T-helper 1 cell treated with Interleukin-12 subunit alpha and Interleukin-12 subunit beta and Interleukin-4 antibody, amounts not matched to agents 30 μg/mL and 1 μg/mL, for 36 hours (primary cell): ENCODE results near the gene KLHDC4.

Experiments used
- H3K27ac Mint-ChIP-seq: one replicate; pipeline ENCODE4 v1.8.0; 2021; ENCODE audit warnings: mild to moderate bottlenecking, mixed read lengths
- H3K27me3 Mint-ChIP-seq: one replicate; pipeline ENCODE4 v1.8.0; 2021; ENCODE audit warnings: low read depth, mixed read lengths
- H3K36me3 Mint-ChIP-seq: one replicate; pipeline ENCODE4 v1.8.0; 2021; ENCODE audit warnings: low read depth, mixed read lengths
- H3K4me1 Mint-ChIP-seq: one replicate; pipeline ENCODE4 v1.8.0; 2021; ENCODE audit warnings: low read depth, mixed read lengths
- H3K4me3 Mint-ChIP-seq: one replicate; pipeline ENCODE4 v1.8.0; 2021; ENCODE audit warnings: mild to moderate bottlenecking, moderate library complexity, mixed read lengths
- H3K9me3 Mint-ChIP-seq: one replicate; pipeline ENCODE4 v1.8.0; 2021; ENCODE audit warnings: mixed read lengths

Gene KLHDC4

DNA sequence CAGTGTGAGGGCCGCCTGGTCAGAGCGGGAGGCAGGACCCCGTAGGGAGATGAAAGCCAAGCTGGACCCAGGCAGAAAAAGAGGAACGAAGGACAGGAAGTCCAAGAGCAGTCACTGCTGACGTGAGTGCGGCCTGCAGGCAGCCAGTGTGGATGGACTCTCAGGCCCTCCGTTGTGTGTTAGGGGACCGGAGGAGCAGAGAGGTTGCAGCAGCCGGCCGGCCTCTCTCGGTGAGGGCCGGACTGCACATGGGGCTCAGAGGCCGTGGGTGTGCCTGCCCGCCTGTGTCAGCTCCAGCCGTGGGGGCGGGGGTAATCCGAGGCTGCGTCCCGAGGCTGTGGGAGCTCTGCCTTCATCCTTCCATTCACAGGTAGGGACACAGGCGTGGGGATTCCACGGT lies 96.1 kb downstream of the KLHDC4 start:
- no peak overlapping the region for H3K4me3 Mint-ChIP-seq

DNA sequence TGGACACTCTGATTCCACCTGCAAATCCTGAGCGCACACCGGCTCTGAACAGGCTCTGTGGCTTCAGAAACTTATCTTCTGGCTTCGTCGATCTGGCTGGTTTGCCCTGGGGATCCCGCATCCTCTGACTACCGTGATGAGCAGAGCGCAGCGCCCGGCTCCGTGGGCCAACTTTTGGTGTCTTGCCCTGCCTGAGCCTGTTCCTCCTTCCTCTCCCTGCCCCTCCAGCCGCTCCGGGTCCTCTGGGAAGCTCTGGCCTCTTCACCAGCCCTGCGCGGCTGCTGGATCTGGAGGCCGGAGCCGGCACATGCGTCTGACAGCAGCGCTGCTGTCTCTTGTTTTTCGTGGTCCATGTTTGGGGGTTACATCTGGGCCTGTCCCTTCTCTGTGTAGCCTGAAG lies 97.8 kb downstream of the KLHDC4 start:
- no peak overlapping the region for H3K27ac Mint-ChIP-seq
- no peaks in the 10 kb centered on the region for H3K4me1 Mint-ChIP-seq
- no peaks in the 10 kb centered on the region for H3K27me3 Mint-ChIP-seq
- no peaks in the 10 kb centered on the region for H3K9me3 Mint-ChIP-seq
- H3K4me3 Mint-ChIP-seq, result no peak overlapping the region
- H3K36me3 Mint-ChIP-seq, result no peaks in the 10 kb centered on the region

More for the DNA sequence above, 96.1 kb downstream of the KLHDC4 start:
- H3K4me1 Mint-ChIP-seq, result peaks cover 2% of the 10 kb centered on the region
- no peaks in the 10 kb centered on the region for H3K27me3 Mint-ChIP-seq
- H3K27ac Mint-ChIP-seq, result no peak overlapping the region
- no peaks in the 10 kb centered on the region for H3K9me3 Mint-ChIP-seq
- H3K36me3 Mint-ChIP-seq, result no peaks in the 10 kb centered on the region

DNA sequence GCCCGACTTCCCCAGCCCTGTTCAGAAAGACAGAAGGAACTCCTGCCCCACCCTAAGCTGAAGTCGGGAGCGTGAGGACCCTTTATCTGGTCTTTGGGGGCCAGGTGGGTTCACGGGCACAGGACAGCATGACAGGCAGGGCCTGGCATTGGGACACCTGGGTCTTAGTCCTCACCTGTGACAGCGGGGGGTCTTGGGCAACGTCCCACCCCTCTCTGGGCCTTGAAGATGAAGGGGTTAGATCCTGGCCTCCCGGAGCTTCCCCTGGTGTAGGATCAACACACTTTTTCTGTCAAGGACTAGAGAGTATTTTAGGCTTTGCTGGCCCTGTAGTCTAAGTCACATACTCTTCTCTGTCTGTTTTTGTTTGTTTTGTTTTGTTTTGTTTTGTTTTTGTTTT lies 98.3 kb downstream of the KLHDC4 start:
- Mint-ChIP-seq H3K9me3 (no peaks in the 10 kb centered on the region), H3K27ac (no peak overlapping the region), H3K4me3 (no peak overlapping the region), H3K27me3 (no peaks in the 10 kb centered on the region), H3K36me3 (no peaks in the 10 kb centered on the region), H3K4me1 (no peaks in the 10 kb centered on the region)

GRCh38 chr16:87666919-87667318 lies 98.9 kb downstream of the KLHDC4 start:
- no peaks in the 10 kb centered on the region for H3K36me3 Mint-ChIP-seq
- no peaks in the 10 kb centered on the region for H3K27me3 Mint-ChIP-seq
- no peak overlapping the region for H3K27ac Mint-ChIP-seq
- H3K9me3 Mint-ChIP-seq, result no peaks in the 10 kb centered on the region
- no peak overlapping the region for H3K4me3 Mint-ChIP-seq
- H3K4me1 Mint-ChIP-seq, result no peaks in the 10 kb centered on the region

DNA sequence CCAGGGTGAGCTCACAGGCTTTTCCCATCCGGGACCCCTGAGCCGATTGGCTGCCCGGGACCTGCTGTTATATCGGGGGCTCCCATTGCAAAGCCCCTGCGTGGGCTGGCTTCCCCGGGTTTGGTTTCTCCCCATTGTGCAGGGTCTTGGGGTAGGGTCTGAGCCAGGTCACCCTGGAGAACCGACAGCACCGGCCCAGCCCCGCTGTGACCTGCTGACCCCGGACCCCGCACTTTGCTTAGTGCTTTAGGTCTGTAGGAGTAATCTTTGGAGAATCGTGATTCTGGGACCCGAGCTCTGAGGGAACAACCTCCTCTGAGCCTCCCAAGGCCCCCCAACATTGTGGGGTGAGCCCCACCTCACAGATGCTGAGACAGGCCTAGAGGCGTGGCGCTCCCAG lies 100.6 kb downstream of the KLHDC4 start:
- H3K36me3 Mint-ChIP-seq, result no peaks in the 10 kb centered on the region
- no peaks in the 10 kb centered on the region for H3K9me3 Mint-ChIP-seq
- no peak overlapping the region for H3K27ac Mint-ChIP-seq
- peaks cover 3% of the 10 kb centered on the region for H3K27me3 Mint-ChIP-seq
- no peak overlapping the region for H3K4me3 Mint-ChIP-seq
- no peaks in the 10 kb centered on the region for H3K4me1 Mint-ChIP-seq

- Mint-ChIP-seq H3K27ac (no peak overlapping the region), H3K9me3 (no peaks in the 10 kb centered on the region), H3K27me3 (peaks cover 3% of the 10 kb centered on the region), H3K4me1 (no peaks in the 10 kb centered on the region), H3K36me3 (no peaks in the 10 kb centered on the region), H3K4me3 (no peak overlapping the region)
Observed at GRCh38 chr16:87664792-87665191, 101.0 kb downstream of the KLHDC4 start.

DNA sequence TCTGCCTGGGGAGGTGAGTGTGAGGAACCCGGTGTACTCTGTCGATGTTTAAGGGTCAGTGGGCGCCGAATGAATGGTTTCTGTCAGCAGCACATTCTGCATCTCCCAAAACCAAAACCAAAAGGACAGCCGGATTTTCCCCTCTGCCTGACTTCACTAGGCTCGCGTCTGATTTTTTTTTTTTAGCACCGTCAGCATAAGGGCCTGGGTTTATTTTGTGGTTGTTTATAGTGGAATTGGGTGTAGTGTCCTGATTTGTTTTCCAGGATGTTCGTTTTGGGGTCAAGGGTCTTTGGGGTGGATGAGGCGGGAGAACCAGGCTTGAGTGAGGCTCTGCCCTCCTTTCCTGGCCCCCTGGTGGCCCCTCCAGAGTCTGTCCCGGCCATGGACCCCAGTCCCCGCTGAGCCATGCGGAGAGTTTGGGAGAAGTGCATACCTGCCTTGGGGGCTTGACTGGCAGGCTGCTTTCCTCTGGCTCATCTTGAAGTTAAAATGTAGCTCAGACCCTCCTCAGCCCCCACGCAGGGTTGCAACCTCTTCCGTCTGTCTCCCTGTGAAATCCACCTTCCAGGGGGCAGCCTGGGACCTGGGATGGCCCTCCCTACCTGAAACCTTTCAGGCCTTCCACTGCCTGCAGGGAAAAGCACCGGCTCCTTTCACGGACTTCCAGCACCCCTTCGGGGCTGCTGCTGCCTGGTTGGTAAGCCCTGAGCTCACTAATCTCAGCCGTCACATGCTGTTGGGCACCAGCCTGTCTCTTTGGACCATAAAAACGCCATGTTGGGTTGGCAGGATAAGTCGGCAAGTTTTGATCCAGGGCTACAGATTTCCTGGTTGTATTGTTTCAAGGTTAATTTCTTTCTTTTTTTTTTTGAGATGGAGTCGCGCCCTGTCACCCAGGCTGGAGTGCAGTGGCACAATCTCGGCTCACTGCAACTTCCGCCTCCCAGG lies 103.3 kb downstream of the KLHDC4 start:
- Mint-ChIP-seq H3K27ac (no peak overlapping the region), H3K4me3 (no peak overlapping the region), H3K36me3 (no peaks in the 10 kb centered on the region), H3K9me3 (no peaks in the 10 kb centered on the region), H3K4me1 (no peaks in the 10 kb centered on the region), H3K27me3 (peaks cover 3% of the 10 kb centered on the region)

DNA sequence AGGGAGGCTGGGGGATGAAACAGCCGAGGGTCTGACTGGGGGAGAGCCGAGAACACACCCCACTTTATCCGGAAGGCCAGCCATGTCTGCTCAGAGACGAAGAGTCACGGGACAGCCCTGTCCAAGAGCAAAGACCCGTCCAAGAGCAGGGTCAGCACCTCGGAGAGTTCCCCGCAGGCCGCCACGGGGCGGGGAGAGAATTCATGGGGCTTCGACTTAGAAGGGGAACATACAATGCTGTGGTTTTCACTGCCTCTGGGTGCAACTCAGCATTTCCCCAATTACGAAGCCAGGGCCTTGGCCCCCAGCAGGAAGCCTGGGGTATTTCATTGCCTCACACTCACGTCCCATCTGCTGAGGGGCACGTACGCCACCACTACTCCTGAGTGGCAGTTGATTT lies 104.2 kb downstream of the KLHDC4 start:
- peak overlapping the region; percentile 20 for H3K27ac Mint-ChIP-seq
- H3K4me3 Mint-ChIP-seq, result no peak overlapping the region
- H3K27me3 Mint-ChIP-seq, result peaks cover 3% of the 10 kb centered on the region
- no peaks in the 10 kb centered on the region for H3K4me1 Mint-ChIP-seq
- H3K9me3 Mint-ChIP-seq, result no peaks in the 10 kb centered on the region
- H3K36me3 Mint-ChIP-seq, result no peaks in the 10 kb centered on the region

GRCh38 chr16:87658564-87659225 lies 107.1 kb downstream of the KLHDC4 start:
- H3K4me3 Mint-ChIP-seq, result no peak overlapping the region
- no peak overlapping the region for H3K27ac Mint-ChIP-seq
- H3K36me3 Mint-ChIP-seq, result no peaks in the 10 kb centered on the region
- no peaks in the 10 kb centered on the region for H3K9me3 Mint-ChIP-seq
- H3K27me3 Mint-ChIP-seq, result peaks cover 3% of the 10 kb centered on the region
- no peaks in the 10 kb centered on the region for H3K4me1 Mint-ChIP-seq
